AML-193 (cell line): ENCODE results near the gene ADSS1.
A peak's percentile ranks its signal among the peaks of the same experiment; 100 is the strongest.

Experiments used
- DNase-seq, 2 experiments: peaks; one replicate each; lab custom pipeline; 2025; lab: John Stamatoyannopoulos, UW

The ADSS1 gene

DNA sequence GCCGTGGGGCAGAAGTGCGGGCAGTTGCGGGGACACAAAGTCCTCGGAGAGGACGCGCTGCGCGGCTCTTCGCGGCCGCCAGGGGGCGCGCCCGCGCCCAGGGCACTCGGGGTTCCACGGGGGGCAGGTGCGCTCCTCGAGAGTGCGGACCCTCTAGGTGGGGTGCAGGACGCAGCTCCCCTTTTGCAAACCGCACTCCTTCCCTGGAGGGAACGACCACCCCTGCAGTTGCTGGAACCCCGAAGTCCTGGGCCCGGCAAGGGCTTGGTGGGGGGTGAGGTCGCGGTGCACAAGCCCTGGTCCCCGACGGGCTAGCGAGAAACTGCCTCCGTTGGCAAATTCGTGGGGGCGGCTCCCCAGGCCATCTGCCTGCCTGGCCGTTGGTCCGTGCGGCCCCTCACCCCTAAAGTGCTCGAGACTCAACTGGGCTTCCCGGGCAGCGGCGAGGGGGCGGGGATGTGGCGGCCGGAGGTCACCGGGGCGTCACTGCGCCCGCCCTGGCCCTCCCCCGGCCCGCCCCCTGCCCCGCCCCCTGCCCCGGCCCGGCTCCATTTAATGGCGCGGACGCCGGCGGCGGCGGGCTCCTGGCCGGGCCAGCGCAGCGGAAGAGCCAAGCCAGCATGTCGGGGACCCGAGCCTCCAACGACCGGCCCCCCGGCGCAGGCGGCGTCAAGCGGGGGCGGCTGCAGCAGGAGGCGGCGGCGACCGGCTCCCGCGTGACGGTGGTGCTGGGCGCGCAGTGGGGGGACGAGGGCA is at the start of gene ADSS1:
Gene ADSS1, plus strand, starts transcription at position 579 of the 756 bp plus-strand sequence. Its CDS starts 42 bp downstream, at position 621.
- peak; percentile 29 for DNase-seq

DNA sequence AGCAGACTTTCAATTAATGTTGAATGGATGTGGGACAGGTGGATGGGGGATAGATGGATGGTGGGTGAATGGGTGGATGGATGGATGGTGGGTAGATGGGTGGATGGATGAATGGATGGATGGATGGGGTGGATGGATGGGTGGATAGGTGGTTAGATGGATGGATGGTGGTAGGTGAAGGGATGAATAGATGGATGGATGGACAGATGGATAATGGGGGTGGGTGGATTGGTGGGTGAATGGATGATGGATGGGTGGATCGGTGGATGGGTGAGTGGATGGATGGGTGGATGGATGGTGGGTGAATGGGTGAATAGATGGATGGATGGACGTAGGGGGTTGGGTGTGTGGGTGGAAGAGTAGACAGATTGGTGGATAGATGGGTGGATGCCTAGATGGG is 48.6 kb upstream of the ADSS1 start:
- no peak for DNase-seq

DNA sequence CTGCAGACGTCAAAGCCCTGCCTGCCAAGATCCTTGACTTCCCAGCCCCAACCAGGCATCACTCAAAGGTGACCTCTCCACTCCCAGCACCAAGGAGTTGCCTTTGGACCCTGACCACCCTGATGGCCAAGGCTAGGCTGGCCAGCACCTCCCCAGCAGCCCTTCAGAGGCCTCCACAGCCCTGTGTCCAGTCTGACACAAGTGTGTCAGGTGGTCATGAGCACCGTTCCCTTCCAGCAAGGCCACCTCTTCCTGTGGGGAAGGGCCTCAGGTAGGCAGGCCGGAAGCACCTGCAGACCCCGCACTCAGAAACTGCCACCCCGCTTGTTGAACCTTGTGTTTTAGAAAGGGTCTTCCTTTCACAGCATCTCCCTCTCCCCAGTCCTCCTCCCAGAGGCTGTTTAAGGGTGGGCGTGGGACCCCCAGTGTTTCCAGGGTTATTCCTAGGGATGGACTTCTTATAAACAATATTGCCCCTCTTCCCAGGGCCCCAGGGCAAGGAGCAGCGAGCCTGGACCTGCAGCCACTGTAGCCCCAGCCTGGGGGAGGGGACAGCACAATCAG is 47.8 kb upstream of the ADSS1 start:
- no peak for DNase-seq

DNA sequence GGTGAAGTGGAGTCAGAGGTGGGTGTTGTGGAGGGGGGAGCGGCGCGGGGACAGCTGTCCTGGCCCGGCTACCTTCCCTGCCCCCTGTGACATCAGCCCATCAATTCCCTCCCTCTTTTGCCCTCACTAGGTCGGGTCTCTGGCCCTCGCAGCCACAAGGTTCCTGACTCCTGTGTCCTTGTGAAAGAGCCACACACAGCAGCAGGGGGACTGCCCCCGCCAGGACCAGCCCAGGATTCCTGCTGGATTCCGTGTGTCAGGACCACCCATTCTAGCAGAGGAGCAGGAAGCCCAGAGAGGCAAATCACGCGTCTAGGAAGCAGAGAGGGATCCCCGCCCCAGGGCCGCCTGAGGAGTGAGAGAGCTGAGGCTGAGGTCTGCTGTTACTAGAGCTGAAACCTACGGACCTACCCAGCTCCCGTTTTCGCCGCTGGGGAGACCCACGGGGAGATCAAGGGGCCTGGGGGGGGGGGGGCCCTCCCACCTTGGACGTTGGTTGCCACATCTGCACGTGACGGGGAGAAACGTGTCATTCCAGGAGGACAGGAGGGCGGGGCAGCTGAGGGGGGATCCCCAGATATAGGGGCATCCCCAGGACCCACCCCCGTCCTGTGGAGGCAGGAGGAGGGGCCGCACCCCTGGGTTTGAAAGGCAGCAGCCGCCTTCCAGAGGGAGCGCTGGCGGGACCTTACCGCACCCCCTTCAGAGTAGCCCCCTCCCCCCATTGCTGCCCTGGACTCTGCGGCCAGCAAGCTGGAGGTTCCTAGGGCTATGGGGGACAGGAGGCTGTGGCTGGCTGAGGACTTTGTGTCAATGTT is 47.1 kb upstream of the ADSS1 start:
- DNase-seq: no peak

DNA sequence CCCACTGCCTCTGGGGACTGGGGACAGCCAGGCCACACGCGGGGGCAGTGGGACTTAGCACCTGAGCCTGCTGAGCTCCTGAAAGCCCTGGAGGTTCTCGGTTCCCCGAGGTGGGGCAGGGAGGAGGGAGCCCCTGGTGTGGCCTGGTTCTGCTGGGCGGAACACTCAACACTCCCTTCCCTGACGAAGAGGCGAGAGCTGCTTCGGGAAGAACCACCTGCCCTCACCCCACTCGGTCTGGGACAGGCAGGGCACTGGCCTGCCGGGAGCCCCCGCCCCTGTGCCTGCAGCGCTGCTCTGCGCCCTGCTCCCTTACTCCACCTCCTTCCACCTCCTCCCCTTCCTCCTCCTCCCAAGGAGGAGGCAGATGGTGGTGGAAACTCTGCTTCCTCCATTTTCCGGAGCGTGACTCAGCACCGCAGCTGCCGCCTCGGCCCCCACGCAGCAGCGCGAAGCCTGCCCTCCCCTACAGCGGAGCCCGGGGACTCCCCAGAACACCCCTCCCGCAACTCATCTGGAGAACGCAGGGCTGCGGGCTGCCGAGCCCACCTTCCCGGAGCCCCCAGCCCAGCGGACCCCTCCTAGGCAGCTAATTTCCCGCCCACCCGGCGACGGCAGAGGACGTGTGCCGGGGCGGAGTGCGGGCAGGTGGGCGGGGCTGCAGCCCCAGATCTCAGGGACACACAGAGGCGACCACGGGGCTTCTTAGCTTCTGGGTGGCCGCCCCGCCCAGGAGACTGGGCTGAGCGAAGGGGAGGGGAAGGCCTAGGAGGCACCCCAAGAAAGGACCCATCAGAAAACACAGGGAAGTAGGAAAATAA is 46.3 kb upstream of the ADSS1 start:
- peak; percentile 66 to 86 for DNase-seq

DNA sequence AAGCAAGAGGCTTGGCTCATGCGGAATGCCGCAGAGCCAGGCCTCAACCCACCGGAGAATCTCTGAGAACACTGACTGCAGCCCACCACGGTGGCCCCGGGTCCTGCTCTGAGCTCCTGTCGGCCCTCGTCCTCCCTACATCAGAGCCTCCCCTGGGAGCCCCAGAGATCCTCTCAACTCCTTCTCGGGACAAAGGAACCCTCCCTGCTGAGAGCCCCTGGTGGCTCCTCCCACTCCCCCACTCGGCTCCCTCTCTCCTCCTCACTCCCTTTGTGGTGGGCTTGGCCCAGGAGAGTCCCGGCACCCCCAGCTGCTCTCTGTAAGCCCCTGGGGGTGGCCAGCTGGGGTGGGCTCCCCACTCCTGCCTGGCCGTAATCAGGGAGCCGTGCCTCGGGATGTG is 45.7 kb upstream of the ADSS1 start:
- DNase-seq: no peak

DNA sequence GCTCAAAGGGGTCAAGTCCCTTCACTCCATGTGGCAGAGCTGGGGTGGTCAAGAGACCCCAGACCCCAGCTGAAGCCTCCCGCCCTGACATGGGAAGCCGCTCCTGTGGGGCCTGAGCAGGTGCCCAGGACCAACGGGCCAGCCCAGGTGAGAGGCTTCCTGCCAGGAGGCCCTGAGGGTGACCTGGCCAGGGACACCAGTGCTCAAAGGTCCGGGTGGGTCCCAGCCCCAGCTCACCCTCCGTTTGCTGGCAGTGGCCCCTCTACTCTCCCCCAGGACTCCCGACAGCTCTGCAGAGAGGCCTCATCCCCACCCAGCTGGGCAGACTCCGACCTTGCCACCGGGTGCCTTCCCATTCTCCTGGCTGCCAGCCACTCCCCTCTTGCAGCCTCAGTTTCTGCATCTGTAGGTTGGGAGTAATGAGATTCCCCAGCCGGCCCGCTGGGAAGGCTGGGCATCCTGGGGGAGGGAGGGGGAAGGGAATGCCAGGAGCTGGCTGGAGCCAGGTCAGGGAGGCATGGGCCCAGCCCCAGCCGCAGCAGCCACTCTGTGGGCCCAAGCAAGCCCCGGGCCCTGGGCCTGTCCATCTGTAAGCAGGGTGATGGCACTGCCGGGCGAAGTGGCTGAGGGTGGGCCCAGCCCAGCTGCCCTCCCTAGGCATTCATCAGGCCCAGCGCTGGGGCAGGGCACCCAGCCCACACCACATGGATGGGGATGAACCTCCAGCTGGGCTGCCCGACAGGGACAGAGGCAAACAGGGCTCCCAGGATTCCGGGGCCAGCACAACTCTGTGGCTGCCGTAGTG is 44.9 kb upstream of the ADSS1 start:
- no peak for DNase-seq

DNA sequence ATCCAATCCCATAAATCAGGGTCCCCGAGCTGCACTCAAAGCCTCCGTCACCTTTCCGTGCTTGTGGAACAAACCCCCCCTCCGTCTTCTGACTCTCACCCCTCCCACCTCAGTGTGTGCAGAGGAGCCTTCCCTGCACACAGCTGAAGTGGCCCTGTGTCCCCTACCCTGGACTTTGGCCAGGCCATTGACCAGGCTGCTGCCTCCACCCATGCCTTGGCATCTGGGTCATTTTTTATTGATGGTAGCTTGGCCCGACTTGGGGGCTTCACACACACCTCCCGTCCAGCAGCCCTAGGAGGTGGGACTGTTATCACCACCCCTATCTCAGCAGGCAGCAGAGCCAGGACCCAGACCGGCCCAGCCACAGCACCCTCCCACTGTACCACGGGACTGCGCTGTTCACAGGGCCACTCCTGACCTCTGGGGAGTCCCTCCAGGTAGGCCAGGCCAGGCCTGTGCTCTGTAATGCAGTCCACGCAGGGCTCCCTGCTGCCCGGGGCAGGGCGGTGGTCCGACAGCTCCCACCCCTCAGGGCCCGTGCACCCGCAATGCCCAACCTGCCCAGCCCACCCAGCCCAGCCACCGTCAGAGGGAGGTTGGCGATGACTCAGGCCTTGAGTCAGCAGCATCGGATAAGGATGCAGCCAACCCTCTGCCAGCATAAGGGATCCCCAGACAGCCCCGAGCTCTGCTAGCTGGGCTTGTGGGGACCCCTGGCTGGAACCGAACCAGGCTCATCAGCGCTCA is 43.8 kb upstream of the ADSS1 start:
- no peak for DNase-seq

DNA sequence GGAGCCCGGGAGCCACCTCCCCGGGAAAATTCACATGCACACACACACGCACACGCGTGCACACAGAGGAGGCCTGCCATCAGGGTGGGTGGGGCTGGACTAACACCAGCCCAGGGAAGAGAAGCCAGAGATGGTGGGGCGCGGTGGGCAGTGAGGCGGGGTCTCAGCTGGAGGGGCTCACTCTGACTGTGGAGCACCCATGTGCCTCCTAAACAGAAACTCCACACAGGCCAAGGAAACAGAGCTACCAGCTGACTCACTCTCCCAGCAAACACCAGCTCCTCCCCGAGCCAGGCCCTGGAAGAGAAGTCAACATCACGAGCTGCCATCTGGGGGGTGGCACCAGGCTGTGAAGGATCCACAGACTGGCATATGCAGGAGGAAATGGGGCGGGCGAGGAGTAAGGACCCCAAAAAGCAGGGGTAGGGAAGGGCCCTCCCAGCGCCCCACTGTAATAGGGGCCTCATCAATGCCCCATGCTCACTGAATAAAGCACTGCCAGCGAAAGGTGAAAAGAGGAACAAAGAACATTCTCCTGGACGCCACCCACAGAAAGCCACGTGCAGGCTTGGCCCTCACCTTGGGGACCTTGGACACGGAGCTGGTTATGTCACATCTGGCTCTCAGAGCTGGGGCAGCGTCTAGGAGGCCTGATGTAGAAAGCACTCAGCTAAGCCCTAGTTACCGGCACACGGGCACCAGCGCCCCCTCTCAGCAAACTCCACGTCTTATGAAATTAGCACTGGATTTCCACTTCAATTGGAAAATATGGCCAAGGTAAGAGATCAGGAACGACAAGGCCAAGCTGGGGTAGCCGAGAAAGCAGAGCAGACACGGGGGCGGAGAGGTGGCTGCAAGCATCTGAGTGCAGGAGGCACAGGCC is 43.0 kb upstream of the ADSS1 start:
- DNase-seq: peak in 1 of 2 experiments; percentile 19

DNA sequence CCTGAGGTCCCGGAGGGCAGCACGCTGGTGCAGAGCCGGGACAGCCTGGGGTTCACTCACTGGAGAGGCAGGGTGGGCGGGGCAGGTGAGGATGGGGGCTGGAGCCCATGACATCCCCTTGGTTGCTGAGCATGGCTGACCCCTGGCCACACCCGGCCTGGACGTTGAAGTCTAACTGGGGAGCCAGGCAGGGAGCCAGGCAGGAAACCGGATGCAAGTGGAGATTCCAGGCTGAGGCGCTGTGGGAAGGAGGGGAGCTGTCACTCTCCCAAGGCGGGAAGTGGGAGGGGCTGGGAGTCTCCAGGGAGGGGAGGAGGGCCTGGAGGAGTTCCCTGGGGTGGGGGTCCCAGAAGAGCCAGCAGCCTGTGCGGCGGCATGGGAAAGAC is 42.3 kb upstream of the ADSS1 start:
- no peak for DNase-seq

DNA sequence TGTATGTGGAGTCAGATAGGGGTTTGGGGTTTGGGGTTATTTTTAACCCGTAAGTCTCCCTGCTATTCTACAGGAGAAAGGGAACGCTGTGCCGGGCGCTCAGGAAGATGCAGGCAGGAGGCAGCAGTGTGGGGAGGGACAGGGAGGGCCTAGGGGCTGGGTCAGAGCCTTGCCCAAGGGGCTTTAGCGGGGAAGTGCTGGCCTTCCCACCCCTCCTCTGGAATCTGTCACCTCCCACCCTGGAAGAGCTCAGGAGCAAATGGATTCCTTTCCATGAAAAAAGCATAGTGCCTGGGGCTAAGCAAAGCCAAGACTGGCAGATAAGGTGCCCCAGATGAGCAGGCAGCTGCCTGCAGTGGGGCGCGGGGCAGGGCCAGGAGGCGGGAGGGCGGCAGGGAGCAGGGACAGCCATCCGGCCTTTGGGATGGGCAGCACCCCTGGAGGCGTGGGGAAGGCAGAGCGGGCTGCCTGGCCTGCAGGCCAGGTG is 41.9 kb upstream of the ADSS1 start:
- DNase-seq: no peak

DNA sequence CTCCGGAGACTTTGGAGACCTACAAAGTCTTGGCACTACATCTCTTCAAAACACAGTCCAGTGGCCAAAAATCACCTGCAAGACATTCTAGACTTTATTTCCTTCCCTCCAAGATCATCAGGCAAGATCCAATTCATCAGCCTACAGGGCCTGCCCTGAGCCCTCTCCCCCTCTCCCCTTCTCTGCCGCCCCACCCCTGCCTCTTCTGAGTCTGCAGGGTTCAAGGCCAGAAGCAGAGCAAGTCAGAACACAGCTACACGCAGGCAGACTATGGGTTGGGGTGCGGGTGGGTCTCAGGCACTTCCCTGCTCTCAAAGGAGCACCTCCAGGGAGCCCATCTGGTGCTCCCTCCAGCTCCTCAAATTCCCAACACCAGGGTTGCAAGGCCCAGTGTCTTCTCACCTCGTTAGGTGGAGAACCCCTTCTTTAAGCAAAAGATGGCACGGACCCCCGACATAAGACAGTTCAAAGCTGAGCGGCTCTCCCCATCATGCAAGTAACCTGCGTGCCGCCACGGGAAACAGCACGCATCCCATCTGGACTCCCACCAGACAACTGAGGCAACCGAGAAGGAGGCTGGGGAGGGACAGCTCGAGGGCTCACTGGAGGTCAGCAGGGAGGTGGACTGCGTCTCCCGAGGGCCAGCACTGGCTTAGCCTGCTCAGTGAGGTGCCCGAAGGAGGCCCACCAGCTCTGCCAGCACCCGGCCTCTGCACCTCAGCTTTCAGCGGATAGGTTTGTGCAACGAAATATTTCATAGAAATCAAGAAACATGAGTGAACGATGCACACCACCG is 40.2 kb upstream of the ADSS1 start:
- DNase-seq: no peak

DNA sequence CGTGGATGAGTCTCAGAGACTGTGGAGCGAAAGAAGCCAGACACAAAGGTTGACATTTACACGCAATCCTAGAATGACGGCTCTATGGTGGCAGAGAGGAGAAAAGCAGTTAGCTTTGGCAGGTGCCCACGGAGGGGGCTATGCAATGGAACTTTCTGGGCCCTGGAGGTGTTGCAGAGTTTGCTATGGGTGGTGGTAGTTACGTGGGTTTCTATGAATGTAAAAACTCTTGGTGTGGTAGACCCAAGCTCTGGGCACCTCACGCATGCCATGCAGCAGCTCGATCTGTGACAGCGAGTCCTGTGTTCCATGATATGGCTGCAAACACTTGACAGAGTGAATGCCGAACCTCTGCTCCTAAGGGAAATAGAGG is 39.6 kb upstream of the ADSS1 start:
- no peak for DNase-seq

DNA sequence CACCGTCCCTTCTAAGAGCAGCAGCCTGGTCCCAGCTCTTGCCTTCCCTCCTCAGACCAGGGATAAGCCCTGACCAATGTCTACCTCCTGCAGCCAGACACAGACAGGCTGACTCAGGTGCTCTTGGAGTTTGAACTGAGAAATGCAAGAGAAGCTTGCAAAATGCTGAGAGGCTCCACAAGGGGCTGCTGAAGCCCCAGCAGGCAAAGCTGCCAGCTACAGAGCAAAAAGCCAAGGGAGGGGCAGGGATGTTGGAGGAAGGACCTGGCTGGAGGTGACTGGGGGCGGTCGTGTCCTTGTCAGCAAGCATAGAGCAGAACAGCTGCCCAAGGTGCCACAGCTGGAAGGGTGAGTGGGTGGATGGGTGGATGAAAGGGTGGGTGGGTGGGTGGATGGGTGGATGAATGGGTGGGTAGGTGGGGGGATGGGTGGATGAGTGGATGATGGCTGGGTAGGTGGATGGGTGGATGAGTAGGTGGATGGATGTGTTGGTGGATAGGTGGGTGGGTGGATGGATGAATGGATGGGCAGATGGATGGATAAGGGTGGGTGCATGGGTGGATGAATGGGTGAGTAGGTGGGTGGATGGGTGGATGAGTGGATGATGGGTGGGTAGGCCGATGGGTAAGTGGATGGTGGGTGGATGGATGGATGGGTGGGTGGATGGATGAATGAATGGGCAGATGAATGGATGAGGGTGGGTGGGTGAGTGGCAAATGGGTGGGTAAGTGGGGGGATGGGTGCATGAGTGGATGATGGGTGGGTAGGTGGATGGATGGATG is 38.6 kb upstream of the ADSS1 start:
- no peak for DNase-seq

DNA sequence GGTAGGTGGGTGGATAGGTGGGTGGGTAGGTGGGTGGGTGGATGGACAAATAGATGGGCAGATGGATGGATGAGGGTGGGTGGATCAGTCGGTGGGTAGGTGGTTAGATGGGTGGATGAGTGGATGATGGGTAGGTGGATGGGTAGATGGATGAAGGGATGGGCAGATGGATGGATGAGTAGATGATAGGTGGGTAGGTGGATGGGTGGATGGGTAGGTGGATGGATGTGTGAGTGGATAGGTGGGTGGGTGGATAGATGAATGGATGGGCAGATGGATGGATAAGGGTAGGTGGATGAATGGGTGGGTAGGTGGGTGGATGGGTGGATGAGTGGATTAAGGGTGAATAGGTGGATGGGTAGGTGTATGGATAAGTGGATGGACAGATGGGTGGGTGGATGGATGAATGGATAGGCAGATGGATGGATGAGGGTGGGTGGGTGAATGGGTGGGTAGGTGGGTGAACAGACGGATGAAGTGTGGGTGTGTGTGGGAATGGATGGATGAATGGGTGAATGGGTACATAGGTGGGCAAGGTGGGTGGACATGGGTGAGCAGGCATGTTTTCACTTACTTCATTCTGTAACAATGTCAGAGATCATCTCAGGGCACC is 37.9 kb upstream of the ADSS1 start:
- DNase-seq: no peak

DNA sequence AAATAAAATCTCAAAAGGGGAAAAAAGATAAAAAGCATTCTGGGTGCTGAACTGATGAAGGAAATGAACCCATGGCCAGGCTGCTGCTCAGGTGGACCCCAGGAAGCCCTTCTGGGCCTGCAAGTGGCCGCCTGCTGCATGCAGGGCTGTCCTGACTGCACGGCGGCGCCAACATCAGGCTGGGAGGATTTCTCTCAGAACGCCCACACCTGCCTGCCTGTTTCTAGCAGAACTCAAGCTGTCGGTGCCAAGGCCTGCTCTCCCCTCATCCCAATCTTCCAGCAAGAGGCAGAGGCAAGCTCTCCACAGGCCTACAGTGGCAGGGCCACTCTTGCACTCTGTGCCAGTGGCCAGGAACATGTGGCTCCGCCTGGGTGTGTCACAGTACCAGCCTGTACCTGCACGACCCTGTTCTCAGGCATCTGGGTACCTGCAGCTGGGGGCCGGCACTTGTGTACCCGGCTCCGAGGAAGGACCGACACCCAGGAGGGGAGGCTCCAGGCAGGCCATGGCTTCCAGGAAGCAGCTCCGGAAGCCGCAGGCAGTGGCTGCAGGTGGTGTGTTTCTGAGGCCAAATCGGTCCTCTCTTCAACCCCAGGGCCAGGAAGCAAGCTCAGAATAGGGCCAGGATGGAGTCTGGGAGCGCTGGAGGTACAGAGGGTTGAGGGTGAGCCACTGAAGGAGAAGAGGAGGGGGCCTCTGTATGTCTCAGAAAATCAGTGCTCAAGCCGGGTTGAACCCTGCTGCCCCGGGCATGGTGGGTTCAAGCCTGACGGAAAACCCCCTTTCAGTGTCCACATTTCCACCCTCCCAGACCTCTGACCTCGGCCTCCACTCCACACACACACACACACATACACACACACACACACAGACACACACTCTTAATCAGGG is 37.2 kb upstream of the ADSS1 start:
- DNase-seq: no peak
